Natural killer cell (primary cell): ENCODE results near the gene TEAD1. TPM values are rescaled to one million over a fixed set of nuclear protein-coding genes. Genes with fewer than 3 reads are reported as not detected.

Source experiments
- ATAC-seq, 3 donors: fragments of 150-1000 bp in 2 of 3; fragments of 200-7000 bp in 1 of 3; cut with Tn5 transposase; 1 replicate in 1 of 3; 2 replicates in 2 of 3; pipeline ENCODE4 v1.10.0; 2021; ENCODE audit warnings: mild to moderate bottlenecking in 2 of 3, moderate library complexity in 2 of 3
- DNase-seq, 2 donors: peaks; one replicate each; pipeline versions ENCODE4 v3.0.0 to v3.0.0-alpha.2; 2013 to 2021; ENCODE audit warnings: mixed read lengths in 1 of 2
- H3K27ac ChIP-seq: one replicate; pipeline ENCODE4 v1.5.1; 2013; ENCODE audit warnings: mild to moderate bottlenecking, low read length
- H3K27me3 ChIP-seq: one replicate; pipeline ENCODE4 v1.6.1; 2013; ENCODE audit warnings: low read length; ENCODE audit not compliant: control insufficient read depth, insufficient read depth
- H3K36me3 ChIP-seq: one replicate; pipeline ENCODE4 v1.6.1; 2013; ENCODE audit warnings: low read length; ENCODE audit not compliant: control insufficient read depth, insufficient read depth
- H3K4me1 ChIP-seq: one replicate; pipeline ENCODE4 v1.6.1; 2013; ENCODE audit warnings: low read length; ENCODE audit not compliant: control insufficient read depth, insufficient read depth
- H3K4me3 ChIP-seq: one replicate; pipeline ENCODE4 v1.5.1; 2013; ENCODE audit warnings: low read length
- H3K9me3 ChIP-seq: one replicate; pipeline ENCODE4 v1.6.1; 2013; ENCODE audit warnings: low read length; ENCODE audit not compliant: control insufficient read depth, insufficient read depth
- H3K27ac Mint-ChIP-seq, 2 donors: one replicate each; pipeline ENCODE4 v1.8.0; 2022; ENCODE audit warnings: mild to moderate bottlenecking in 2 of 2, mixed read lengths in 2 of 2, moderate library complexity in 1 of 2
- H3K27me3 Mint-ChIP-seq, 2 donors: one replicate each; pipeline ENCODE4 v1.8.0; 2022; ENCODE audit warnings: low read depth in 2 of 2, mixed read lengths in 2 of 2
- H3K36me3 Mint-ChIP-seq: one replicate; pipeline ENCODE4 v1.8.0; 2022; ENCODE audit warnings: mixed read lengths
- H3K4me1 Mint-ChIP-seq, 2 donors: one replicate each; pipeline ENCODE4 v1.8.0; 2022; ENCODE audit warnings: mixed read lengths in 2 of 2
- H3K4me3 Mint-ChIP-seq: one replicate; pipeline ENCODE4 v1.8.0; 2022; ENCODE audit warnings: mild to moderate bottlenecking, moderate library complexity, mixed read lengths
- H3K9me3 Mint-ChIP-seq, 2 donors: one replicate each; pipeline ENCODE4 v1.8.0; 2022; ENCODE audit warnings: mixed read lengths in 2 of 2
- WGBS: methylation state at CpG from one replicate; pipeline ENCODE4 v1.1.7; 2013; ENCODE audit warnings: missing lambda C conversion rate; ENCODE audit not compliant: insufficient coverage; 5-methylcytosine and 5-hydroxymethylcytosine counted together
- intact Hi-C: fragments of 100-400 bp; cut with micrococcal nuclease; formaldehyde crosslinking; loops from one replicate; pipeline ENCODE4 v1.14.2; 2022
- total RNA-seq, 4 donors: library from RNA; stranded (reverse); fragments of 120-200 nt in 1 of 4; gene quantifications; one replicate each; pipeline versions ENCODE4 v1.2.3 to v1.2.4, GENCODE V29; 2013 to 2022
- TF ChIP-seq, protein P1 (sequence below): fragments of 200-600 bp; IDR thresholded peaks from one replicate; pipeline ENCODE4 v1.8.0; 2022; ENCODE audit warnings: antibody characterized with exemption

TEAD1 gene
- total RNA-seq, 3 donors from 2014 or later (not counting 1 experiment from before 2014, with no cell fraction given), result not detected

DNA sequence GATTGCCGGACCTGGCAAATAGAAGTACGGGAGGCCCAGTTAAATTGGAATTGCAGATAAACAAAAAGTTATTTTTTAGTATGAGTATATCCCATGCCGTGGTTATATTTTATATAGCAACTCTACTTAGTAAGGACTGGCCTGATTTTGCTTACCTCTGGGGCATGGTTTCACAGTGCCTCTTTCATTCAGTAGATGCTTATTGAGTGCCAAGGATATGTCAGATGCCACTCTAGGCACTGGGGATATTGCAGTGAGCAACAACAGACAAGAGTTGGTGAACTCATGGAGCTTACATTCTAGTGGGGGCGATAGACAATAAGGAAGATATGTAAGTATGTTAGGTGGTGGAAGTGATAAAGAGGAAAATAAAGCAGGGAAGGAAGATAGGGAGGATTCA, 112.2 kb downstream of the TEAD1 start:
- ATAC-seq, result no peak
- no peak for DNase-seq
- H3K27me3 Mint-ChIP-seq, result peaks cover 13 to 25% of the 10 kb centered on the region in 2 donors

DNA sequence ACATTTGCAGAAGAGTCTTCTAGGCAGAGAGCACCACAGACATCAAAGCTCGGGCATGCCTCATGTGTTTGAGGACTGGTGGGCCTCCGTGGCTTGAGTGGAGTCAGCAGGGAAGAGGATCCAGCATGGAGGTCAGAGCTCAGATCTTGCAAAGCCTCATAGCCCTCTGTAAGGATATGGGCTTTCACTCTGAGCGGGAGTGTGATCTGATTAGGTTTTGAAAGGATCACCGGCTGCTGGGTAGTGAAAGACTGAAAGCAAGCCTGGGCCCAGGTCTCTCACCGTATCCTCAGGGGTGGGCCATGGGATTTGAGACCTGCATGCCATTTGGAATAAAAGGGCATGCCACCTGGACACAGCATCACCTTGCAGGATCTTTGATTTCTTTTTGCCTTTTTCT, 112.7 kb downstream of the TEAD1 start:
- Mint-ChIP-seq H3K9me3 (no peaks in the 10 kb centered on the region), H3K36me3 (no peaks in the 10 kb centered on the region), H3K4me3 (no peak overlapping the region), H3K27ac (no peak overlapping the region), H3K4me1 (no peaks in the 10 kb centered on the region), H3K27me3 (peaks cover 15 to 25% of the 10 kb centered on the region in 2 donors)
- H3K27me3 ChIP-seq, result no peaks in the 10 kb centered on the region
- H3K4me1 ChIP-seq, result no peaks in the 10 kb centered on the region
- H3K27ac ChIP-seq, result no peak overlapping the region
- no peaks in the 10 kb centered on the region for H3K36me3 ChIP-seq
- H3K9me3 ChIP-seq, result no peaks in the 10 kb centered on the region
- TF ChIP-seq, protein P1, sequence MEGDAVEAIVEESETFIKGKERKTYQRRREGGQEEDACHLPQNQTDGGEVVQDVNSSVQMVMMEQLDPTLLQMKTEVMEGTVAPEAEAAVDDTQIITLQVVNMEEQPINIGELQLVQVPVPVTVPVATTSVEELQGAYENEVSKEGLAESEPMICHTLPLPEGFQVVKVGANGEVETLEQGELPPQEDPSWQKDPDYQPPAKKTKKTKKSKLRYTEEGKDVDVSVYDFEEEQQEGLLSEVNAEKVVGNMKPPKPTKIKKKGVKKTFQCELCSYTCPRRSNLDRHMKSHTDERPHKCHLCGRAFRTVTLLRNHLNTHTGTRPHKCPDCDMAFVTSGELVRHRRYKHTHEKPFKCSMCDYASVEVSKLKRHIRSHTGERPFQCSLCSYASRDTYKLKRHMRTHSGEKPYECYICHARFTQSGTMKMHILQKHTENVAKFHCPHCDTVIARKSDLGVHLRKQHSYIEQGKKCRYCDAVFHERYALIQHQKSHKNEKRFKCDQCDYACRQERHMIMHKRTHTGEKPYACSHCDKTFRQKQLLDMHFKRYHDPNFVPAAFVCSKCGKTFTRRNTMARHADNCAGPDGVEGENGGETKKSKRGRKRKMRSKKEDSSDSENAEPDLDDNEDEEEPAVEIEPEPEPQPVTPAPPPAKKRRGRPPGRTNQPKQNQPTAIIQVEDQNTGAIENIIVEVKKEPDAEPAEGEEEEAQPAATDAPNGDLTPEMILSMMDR, result no peak
- ATAC-seq (no peak), DNase-seq (no peak)
- no peak overlapping the region for H3K4me3 ChIP-seq
- intact Hi-C loops, result no loop called here
- 87% methylated on average over 5 of the region's 5 CpGs for WGBS

More for the DNA sequence above, 112.2 kb downstream of the TEAD1 start:
- WGBS, result 94% methylated on average over 4 of the region's 4 CpGs
- Histone ChIP-seq H3K27me3 (no peaks in the 10 kb centered on the region), H3K9me3 (no peaks in the 10 kb centered on the region), H3K36me3 (no peaks in the 10 kb centered on the region), H3K4me1 (no peaks in the 10 kb centered on the region), H3K27ac (no peak overlapping the region), H3K4me3 (no peak overlapping the region)
- no peak overlapping the region for H3K4me3 Mint-ChIP-seq
- no peaks in the 10 kb centered on the region for H3K9me3 Mint-ChIP-seq
- intact Hi-C loops, result no loop called here
- H3K36me3 Mint-ChIP-seq, result no peaks in the 10 kb centered on the region
- TF ChIP-seq, protein P1, result no peak
- no peak overlapping the region for H3K27ac Mint-ChIP-seq
- no peaks in the 10 kb centered on the region for H3K4me1 Mint-ChIP-seq

GRCh38 chr11:12787847-12788246, 113.6 kb downstream of the TEAD1 start:
- intact Hi-C loops, result no loop called here
- peaks cover 13 to 18% of the 10 kb centered on the region in 2 donors for H3K27me3 Mint-ChIP-seq
- H3K36me3 ChIP-seq, result no peaks in the 10 kb centered on the region
- H3K9me3 ChIP-seq, result no peaks in the 10 kb centered on the region
- H3K36me3 Mint-ChIP-seq, result no peaks in the 10 kb centered on the region
- no peak overlapping the region for H3K27ac Mint-ChIP-seq
- no peaks in the 10 kb centered on the region for H3K9me3 Mint-ChIP-seq
- no peak overlapping the region for H3K4me3 Mint-ChIP-seq
- WGBS, result 94% methylated on average over 8 of the region's 9 CpGs
- no peak for ATAC-seq
- H3K4me1 ChIP-seq, result no peaks in the 10 kb centered on the region
- TF ChIP-seq, protein P1, result no peak
- H3K27ac ChIP-seq, result no peak overlapping the region
- no peak for DNase-seq
- H3K4me1 Mint-ChIP-seq, result no peaks in the 10 kb centered on the region
- no peaks in the 10 kb centered on the region for H3K27me3 ChIP-seq
- no peak overlapping the region for H3K4me3 ChIP-seq

DNA sequence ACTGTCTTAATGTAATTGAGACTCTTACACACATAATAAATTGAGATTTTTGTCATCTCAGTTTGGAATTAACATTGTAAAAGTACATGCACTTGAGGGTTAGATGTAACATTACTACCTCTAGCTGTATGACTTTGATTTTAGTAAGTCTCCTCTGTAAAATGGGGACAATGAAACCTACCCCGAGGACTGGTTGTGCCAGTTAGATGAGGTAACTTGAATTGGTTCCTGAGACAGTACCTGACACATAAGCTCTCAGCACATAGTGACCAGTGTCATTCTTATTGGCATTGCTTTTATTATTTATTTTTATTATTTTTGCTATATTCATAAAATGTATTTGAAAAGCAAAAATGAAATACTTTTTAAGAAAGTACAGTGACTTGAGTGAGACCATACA, 114.8 kb downstream of the TEAD1 start:
- Mint-ChIP-seq H3K9me3 (no peaks in the 10 kb centered on the region), H3K4me3 (no peak overlapping the region), H3K27ac (no peak overlapping the region), H3K27me3 (peaks cover 6 to 14% of the 10 kb centered on the region in 2 donors), H3K36me3 (no peaks in the 10 kb centered on the region), H3K4me1 (no peaks in the 10 kb centered on the region)
- TF ChIP-seq, protein P1, result no peak
- no peaks in the 10 kb centered on the region for H3K4me1 ChIP-seq
- H3K4me3 ChIP-seq, result no peak overlapping the region
- H3K9me3 ChIP-seq, result no peaks in the 10 kb centered on the region
- no peaks in the 10 kb centered on the region for H3K27me3 ChIP-seq
- H3K27ac ChIP-seq, result no peak overlapping the region
- ATAC-seq, result no peak
- no peak for DNase-seq
- 87% methylated on average over 1 of the region's 1 CpG for WGBS
- H3K36me3 ChIP-seq, result no peaks in the 10 kb centered on the region
- intact Hi-C loops, result no loop called here
